Keratinocyte (primary cell): ENCODE measurements around the gene KDM3B.

ENCODE experiments used
- EZH2 ChIP-seq: IDR thresholded peaks from one replicate; pipeline ENCODE4 v1.6.1; 2012; ENCODE audit warnings: inconsistent platforms, mild to moderate bottlenecking, low read length, moderate library complexity
- TF ChIP-seq, protein P1 (sequence below), 3 experiments: IDR thresholded peaks in 1 of 3; conservative IDR thresholded peaks in 1 of 3; optimal IDR thresholded peaks in 1 of 3; 2 replicates in 2 of 3; 3 replicates in 1 of 3; pipeline versions ENCODE3 to v1.5.1; 2011; ENCODE audit warnings: low read length in 3 of 3, mild to moderate bottlenecking in 3 of 3, moderate library complexity in 2 of 3, control low read depth in 1 of 3, inconsistent platforms in 1 of 3; ENCODE audit not compliant: insufficient read depth in 2 of 3; ENCODE audit errors: extremely low read depth in 1 of 3

GRCh38 chr5:138438724-138439476 is 86.4 kb downstream of the KDM3B start, which contains the start of gene REEP2:
- TF ChIP-seq, protein P1, sequence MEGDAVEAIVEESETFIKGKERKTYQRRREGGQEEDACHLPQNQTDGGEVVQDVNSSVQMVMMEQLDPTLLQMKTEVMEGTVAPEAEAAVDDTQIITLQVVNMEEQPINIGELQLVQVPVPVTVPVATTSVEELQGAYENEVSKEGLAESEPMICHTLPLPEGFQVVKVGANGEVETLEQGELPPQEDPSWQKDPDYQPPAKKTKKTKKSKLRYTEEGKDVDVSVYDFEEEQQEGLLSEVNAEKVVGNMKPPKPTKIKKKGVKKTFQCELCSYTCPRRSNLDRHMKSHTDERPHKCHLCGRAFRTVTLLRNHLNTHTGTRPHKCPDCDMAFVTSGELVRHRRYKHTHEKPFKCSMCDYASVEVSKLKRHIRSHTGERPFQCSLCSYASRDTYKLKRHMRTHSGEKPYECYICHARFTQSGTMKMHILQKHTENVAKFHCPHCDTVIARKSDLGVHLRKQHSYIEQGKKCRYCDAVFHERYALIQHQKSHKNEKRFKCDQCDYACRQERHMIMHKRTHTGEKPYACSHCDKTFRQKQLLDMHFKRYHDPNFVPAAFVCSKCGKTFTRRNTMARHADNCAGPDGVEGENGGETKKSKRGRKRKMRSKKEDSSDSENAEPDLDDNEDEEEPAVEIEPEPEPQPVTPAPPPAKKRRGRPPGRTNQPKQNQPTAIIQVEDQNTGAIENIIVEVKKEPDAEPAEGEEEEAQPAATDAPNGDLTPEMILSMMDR (optimal IDR thresholded peaks at IDR 0.05 in 1 of 3, IDR thresholded peaks at IDR 0.05 in 1 of 3, conservative IDR thresholded peaks at IDR 0.05 in 1 of 3; ENCODE audit: extremely low read depth in 1 of 3, insufficient read depth in 2 of 3, low read length in 3 of 3) = no peak
- no peak for TF ChIP-seq EZH2
